HG02798 (cell line): ENCODE data around the gene TYMS.

Experiments
- ATAC-seq: cut with Tn5 transposase; IDR thresholded peaks from one replicate; pipeline ENCODE4 v1.9.1; 2021; ENCODE audit warnings: mild to moderate bottlenecking; ENCODE audit not compliant: unreplicated experiment, poor library complexity

The TYMS gene

GRCh38 chr18:644395-645004, 13.0 kb upstream of the TYMS start:
- ATAC-seq = no peak

- ATAC-seq = no peak
Observed at GRCh38 chr18:647304-647703, 10.1 kb upstream of the TYMS start.

- ATAC-seq = no peak
Observed at GRCh38 chr18:649341-649740, 8.1 kb upstream of the TYMS start.

- ATAC-seq = peak; percentile 98
Observed at GRCh38 chr18:650428-650858, 7.0 kb upstream of the TYMS start.

GRCh38 chr18:652131-652530, 5.3 kb upstream of the TYMS start:
- no peak for ATAC-seq

GRCh38 chr18:653512-653911, 3.9 kb upstream of the TYMS start:
- no peak for ATAC-seq

- no peak for ATAC-seq
Observed at GRCh38 chr18:654601-655000, 2.9 kb upstream of the TYMS start.

- ATAC-seq = no peak
Observed at GRCh38 chr18:655445-655844, 2.0 kb upstream of the TYMS start.

- ATAC-seq = peak; percentile 63
Observed at GRCh38 chr18:658001-658946, 821 bp downstream of the TYMS start.

GRCh38 chr18:658947-659533, 1.6 kb downstream of the TYMS start:
- no peak for ATAC-seq

GRCh38 chr18:659597-659996, 2.1 kb downstream of the TYMS start:
- ATAC-seq = no peak

- ATAC-seq = no peak
Observed at GRCh38 chr18:662197-662596, 4.7 kb downstream of the TYMS start.

- no peak for ATAC-seq
Observed at GRCh38 chr18:666177-666576, 8.7 kb downstream of the TYMS start.

GRCh38 chr18:666628-667027, 9.2 kb downstream of the TYMS start:
- ATAC-seq = no peak

- ATAC-seq = no peak
Observed at GRCh38 chr18:668260-668659, 10.8 kb downstream of the TYMS start.

- ATAC-seq = no peak
Observed at GRCh38 chr18:669077-669476, 11.6 kb downstream of the TYMS start.

- ATAC-seq = no peak
Observed at GRCh38 chr18:670522-670921, 13.1 kb downstream of the TYMS start.

GRCh38 chr18:671405-671804, 14.0 kb downstream of the TYMS start:
- no peak for ATAC-seq

GRCh38 chr18:673317-673716, 15.9 kb downstream of the TYMS start:
- ATAC-seq = no peak

GRCh38 chr18:673769-674168, 16.3 kb downstream of the TYMS start:
- ATAC-seq = no peak

- ATAC-seq = no peak
Observed at GRCh38 chr18:675307-675706, 17.9 kb downstream of the TYMS start.
